Endothelial cell of umbilical vein (primary cell): Measurements from ENCODE around the gene METTL8. TPM values are rescaled to one million over a fixed set of nuclear protein-coding genes. Genes with fewer than 3 reads are reported as not detected.

Experiments
- BruUV-seq: library from RNA; stranded (reverse); fragments of 400-500 nt; replicated peaks from 2 replicates; lab custom pipeline; 2021; lab: Mats Ljungman, UMichigan
- CTCF ChIA-PET: fragments of 300-600, 350-600 bp; sonication (Branson Sonifier 250); formaldehyde crosslinking; loops from one replicate; lab custom pipeline; 2021; ENCODE audit warnings: antibody characterized with exemption, inconsistent platforms; lab: Charles Lee
- POLR2A ChIA-PET: fragments of 300-600, 350-600 bp; sonication (Branson Sonifier 250); formaldehyde crosslinking; loops from one replicate; lab custom pipeline; 2021; ENCODE audit warnings: antibody characterized with exemption, inconsistent platforms; lab: Charles Lee
- DNase-seq: peaks from one replicate; pipeline ENCODE4 v3.0.0-alpha.2; 2011; ENCODE audit warnings: low read depth, low spot score
- FAIRE-seq: peaks from 2 replicates; lab custom pipeline; 2011; peaks lifted over from hg19 to GRCh38; lab: Jason Lieb, UNC
- H2AFZ ChIP-seq: 2 replicates; pipeline ENCODE4 v1.6.0; 2012; ENCODE audit warnings: low read depth, low read length, control low read depth, inconsistent platforms
- H3K27ac ChIP-seq: 2 replicates; pipeline ENCODE4 v1.5.1; 2011; ENCODE audit warnings: low read depth, mild to moderate bottlenecking, control low read depth, low read length, moderate library complexity; ENCODE audit not compliant: insufficient read depth
- H3K27me3 ChIP-seq, 2 experiments: 2 replicates each; pipeline versions ENCODE4 v1.6.0 to v1.6.1; 2011; ENCODE audit warnings: low read length in 2 of 2, mixed read lengths in 1 of 2; ENCODE audit not compliant: control insufficient read depth in 2 of 2, insufficient read depth in 2 of 2
- H3K36me3 ChIP-seq, 2 experiments: 2 replicates in 1 of 2; 3 replicates in 1 of 2; pipeline ENCODE4 v1.5.1; 2011; ENCODE audit warnings: low read length in 2 of 2, mild to moderate bottlenecking in 1 of 2, moderate library complexity in 1 of 2; ENCODE audit not compliant: control insufficient read depth in 2 of 2, insufficient read depth in 2 of 2; ENCODE audit errors: extremely low read depth in 1 of 2
- H3K4me1 ChIP-seq: 3 replicates; pipeline ENCODE4 v1.5.1; 2011; ENCODE audit warnings: mild to moderate bottlenecking, low read length; ENCODE audit not compliant: control insufficient read depth, insufficient read depth; ENCODE audit errors: extremely low read depth
- H3K4me2 ChIP-seq: 2 replicates; pipeline ENCODE4 v1.6.1; 2011; ENCODE audit warnings: low read length, control low read depth, mixed read lengths; ENCODE audit not compliant: insufficient read depth
- H3K4me3 ChIP-seq, 3 experiments: fragments of 200-600 bp in 1 of 3; sonication (generic), shearing (Covaris generic) in 1 of 3; replicated peaks in 1 of 3; 2 replicates each; pipeline ENCODE4 v1.5.1; 2011 to 2016; ENCODE audit warnings: control low read depth in 3 of 3, low read length in 3 of 3, mild to moderate bottlenecking in 2 of 3, inconsistent platforms in 1 of 3, low read depth in 1 of 3, moderate library complexity in 1 of 3; ENCODE audit not compliant: insufficient read depth in 1 of 3
- H3K79me2 ChIP-seq: 2 replicates; pipeline ENCODE4 v1.6.0; 2012; ENCODE audit warnings: low read length, inconsistent platforms; ENCODE audit not compliant: control insufficient read depth, insufficient read depth
- H3K9ac ChIP-seq: replicated peaks from 2 replicates; pipeline ENCODE3; 2011; ENCODE audit warnings: low read length, control low read depth; ENCODE audit not compliant: insufficient read depth; ENCODE audit errors: extremely low read depth
- H3K9me1 ChIP-seq: replicated peaks from 3 replicates; pipeline ENCODE4 v1.6.0; 2011; ENCODE audit warnings: mild to moderate bottlenecking, low read length; ENCODE audit not compliant: control insufficient read depth, insufficient read depth; ENCODE audit errors: extremely low read depth
- H3K9me3 ChIP-seq: replicated peaks from 2 replicates; pipeline ENCODE4 v1.5.1; 2012; ENCODE audit warnings: low read length, inconsistent platforms; ENCODE audit not compliant: control insufficient read depth, insufficient read depth
- H4K20me1 ChIP-seq: replicated peaks from 2 replicates; pipeline ENCODE3; 2011; ENCODE audit warnings: mild to moderate bottlenecking, low read length; ENCODE audit not compliant: control insufficient read depth, insufficient read depth; ENCODE audit errors: extremely low read depth
- CTCF ChIP-seq, 2 donors: IDR thresholded peaks; 1 replicate in 1 of 2; 2 replicates in 1 of 2; pipeline ENCODE4 v1.5.1; 2011; ENCODE audit warnings: low read length in 2 of 2, mild to moderate bottlenecking in 2 of 2, moderate library complexity in 2 of 2, control low read depth in 1 of 2, inconsistent platforms in 1 of 2, low read depth in 1 of 2; ENCODE audit not compliant: insufficient read depth in 1 of 2; ENCODE audit errors: extremely low read depth in 1 of 2
- EZH2 ChIP-seq: IDR thresholded peaks from 2 replicates; pipeline ENCODE4 v1.6.1; 2012; ENCODE audit warnings: borderline replicate concordance, low read depth, mild to moderate bottlenecking, moderate library complexity, low read length, inconsistent platforms; ENCODE audit not compliant: severe bottlenecking
- FOS ChIP-seq: IDR thresholded peaks from 2 replicates; pipeline ENCODE4 v1.6.1; 2011; ENCODE audit warnings: mild to moderate bottlenecking, low read length, moderate library complexity, borderline replicate concordance; ENCODE audit not compliant: insufficient read depth
- GATA2 ChIP-seq: IDR thresholded peaks from 2 replicates; pipeline ENCODE4 v1.7.0; 2011; ENCODE audit warnings: low read depth, mild to moderate bottlenecking, moderate library complexity, mixed read lengths, low read length; ENCODE audit not compliant: insufficient read length, insufficient read depth
- JUN ChIP-seq: IDR thresholded peaks from 2 replicates; pipeline ENCODE4 v1.6.1; 2011; ENCODE audit warnings: borderline replicate concordance, low read depth; ENCODE audit not compliant: insufficient read length, insufficient read depth
- MAX ChIP-seq: IDR thresholded peaks from 2 replicates; pipeline ENCODE4 v1.6.1; 2011; ENCODE audit not compliant: insufficient read depth, insufficient read length
- MYC ChIP-seq: IDR thresholded peaks from one replicate; pipeline ENCODE4 v1.6.1; 2011; ENCODE audit warnings: mild to moderate bottlenecking, low read depth, low read length
- POLR2A ChIP-seq: IDR thresholded peaks from 2 replicates; pipeline ENCODE4 v1.6.1; 2012; ENCODE audit warnings: low read depth, mild to moderate bottlenecking, control low read depth, low read length
- POLR2AphosphoS5 ChIP-seq: IDR thresholded peaks from 2 replicates; pipeline ENCODE4 v1.6.1; 2012; ENCODE audit warnings: low read depth, mild to moderate bottlenecking, control low read depth, low read length, moderate library complexity; ENCODE audit not compliant: insufficient read depth
- dilution Hi-C: fragments of 300-500 bp; cut with MboI; formaldehyde crosslinking; loops from one replicate; pipeline ENCODE4 v1.15.0; 2019; ENCODE audit warnings: low sequenced_read_pairs; ENCODE audit not compliant: extremely low pct_ligation_motif_present
- intact Hi-C: fragments of 100-400 bp; cut with micrococcal nuclease; formaldehyde crosslinking; loops from one replicate; pipeline ENCODE4 v1.10.0; 2022
- polyA plus RNA-seq, 4 experiments: library from polyadenylated mRNA; depleted of rRNA in 3 of 4; stranded (reverse) in 3 of 4; unstranded in 1 of 4; fragments of >200 nt; gene quantifications; 2 replicates each; pipeline versions ENCODE4 v1.2.1 to v1.2.3, GENCODE V29; 2011 to 2012; ENCODE audit warnings: missing spikeins in 1 of 4
- total RNA-seq: library from RNA; stranded (reverse); gene quantifications from 2 replicates; pipeline ENCODE4 v1.2.3, GENCODE V29; 2021

METTL8 gene
- total and polyA plus RNA-seq, 2 donors (not counting 3 experiments of a cell fraction or from before 2014, with no cell fraction given) = 7.0 to 20.2 TPM

- no peak for FAIRE-seq
- DNase-seq = no peak
- no peaks in the 10 kb centered on the region for H3K27me3 ChIP-seq
- CTCF ChIA-PET = interaction anchor here (1.1 to 2.2 kb wide), 4 partner anchors 16 to 475 kb away, joined by 3 to 8 read pairs (median 4); no protein-coding TSS in a partner anchor
- no peak overlapping the region for H3K27ac ChIP-seq
- dilution Hi-C loops = no loop called here
- intact Hi-C loops = no loop called here
- BruUV-seq = no TSS peak
- peaks cover 0 to 6% of the 10 kb centered on the region in 2 experiments for H3K36me3 ChIP-seq
- no peaks in the 10 kb centered on the region for H3K4me1 ChIP-seq
- H3K4me3 ChIP-seq = no peak overlapping the region
- no peaks in the 10 kb centered on the region for H3K9me1 ChIP-seq
- H3K4me2 ChIP-seq = no peak overlapping the region
- no peak overlapping the region for H2AFZ ChIP-seq
- H3K9me3 ChIP-seq = no peaks in the 10 kb centered on the region
- no peaks in the 10 kb centered on the region for H4K20me1 ChIP-seq
- H3K79me2 ChIP-seq = no peaks in the 10 kb centered on the region
- H3K9ac ChIP-seq = no peak overlapping the region
- TF ChIP-seq EZH2 (no peak), CTCF (IDR thresholded peaks at IDR 0.05; ENCODE audit: extremely low read depth in 1 of 2, insufficient read depth in 1 of 2, low read depth in 1 of 2, low read length in 2 of 2) (no peak), JUN (no peak), MAX (no peak), FOS (no peak), POLR2A (no peak), MYC (no peak), GATA2 (no peak), POLR2AphosphoS5 (no peak)
- POLR2A ChIA-PET = no interaction called here
Measured at GRCh38 chr2:171447675-171448074, 13.9 kb upstream of the METTL8 start.
